Gastrocnemius medialis (tissue), 4 donors: ENCODE measurements around the gene CCDC158. TPM values are rescaled to one million over a fixed set of nuclear protein-coding genes. Genes with fewer than 3 reads are reported as not detected.

Experiments
- ATAC-seq, 2 donors: fragments of 150-250 bp; one replicate each; pipeline ENCODE4 v1.9.1; 2016
- DNase-seq, 2 donors: peaks; one replicate each; pipeline ENCODE4 v3.0.0-alpha.2; 2019
- H3K27ac ChIP-seq, 4 donors: fragments of 200-600 bp; sonication (generic); 1 replicate in 1 of 4; 2 replicates in 3 of 4; pipeline ENCODE4 v1.5.1; 2016 to 2018; ENCODE audit warnings: mild to moderate bottlenecking in 2 of 4, moderate library complexity in 1 of 4
- H3K27me3 ChIP-seq, 3 donors: fragments of 200-600 bp; sonication (generic) in 2 of 3; 1 replicate in 1 of 3; 2 replicates in 2 of 3; pipeline versions ENCODE4 v1.5.1 to v1.6.0; 2016 to 2019; ENCODE audit warnings: mild to moderate bottlenecking in 1 of 3, moderate library complexity in 1 of 3
- H3K36me3 ChIP-seq, 2 donors: fragments of 200-600 bp; sonication (generic) in 1 of 2; one replicate each; pipeline ENCODE4 v1.5.1; 2017 to 2018
- H3K4me1 ChIP-seq, 2 donors: fragments of 200-600 bp; sonication (generic) in 1 of 2; one replicate each; pipeline ENCODE4 v1.5.1; 2016 to 2017; ENCODE audit warnings: mild to moderate bottlenecking in 2 of 2
- H3K4me3 ChIP-seq, 4 donors: fragments of 200-600 bp; sonication (generic) in 3 of 4; 1 replicate in 1 of 4; 2 replicates in 3 of 4; pipeline ENCODE4 v1.5.1; 2016 to 2019; ENCODE audit warnings: mild to moderate bottlenecking in 2 of 4
- H3K9me3 ChIP-seq, 3 donors: fragments of 200-600 bp; sonication (generic) in 2 of 3; 1 replicate in 1 of 3; 2 replicates in 2 of 3; pipeline ENCODE4 v1.5.1; 2016 to 2019
- CTCF ChIP-seq, 5 experiments: fragments of 450-650 bp in 3 of 5; fragments of 200-600 bp in 2 of 5; sonication (generic) in 2 of 5; IDR thresholded peaks in 4 of 5; conservative IDR thresholded peaks in 1 of 5; 1 replicate in 4 of 5; 2 replicates in 1 of 5; pipeline ENCODE4 v1.5.1; 2016 to 2019; ENCODE audit warnings: antibody characterized with exemption in 5 of 5, mild to moderate bottlenecking in 3 of 5, moderate library complexity in 3 of 5
- POLR2A ChIP-seq, 2 donors: fragments of 450-650 bp; IDR thresholded peaks; one replicate each; pipeline ENCODE4 v1.6.1; 2017; ENCODE audit warnings: antibody characterized with exemption in 2 of 2, mild to moderate bottlenecking in 2 of 2, moderate library complexity in 2 of 2
- in situ Hi-C, 4 donors: fragments of 200-750 bp; cut with MboI; loops; one replicate each; pipeline versions ENCODE4 v1.15.0 to v1.8.0; 2017; ENCODE audit warnings: low sequenced_read_pairs in 4 of 4
- intact Hi-C: fragments of 100-400 bp; cut with DNase I; formaldehyde crosslinking; loops from one replicate; pipeline ENCODE4 v1.15.1; 2023; ENCODE audit warnings: low total_unique reads
- total RNA-seq, 4 donors: library from RNA; depleted of rRNA; stranded (reverse); fragments of >200 nt; gene quantifications; one replicate each; pipeline versions ENCODE4 v1.1.0 to v1.2.3, GENCODE V29; 2016

The CCDC158 gene
- total RNA-seq, 4 donors from 2014 or later: not detected

- peaks cover 68 to 72% of the 10 kb centered on the region in 2 donors for H3K4me1 ChIP-seq
- H3K4me3 ChIP-seq: peak overlapping the region; percentile 79 to 87 (median 86)
- H3K36me3 ChIP-seq: peaks cover 0 to 17% of the 10 kb centered on the region in 2 donors
- ATAC-seq (peak; percentile 8 to 34), DNase-seq (peak; percentile 52 to 78)
- intact Hi-C loops: loop anchor here (2.0 to 10.0 kb wide), 4 partner anchors 110 to 563 kb away; no protein-coding TSS in a partner anchor
- no peaks in the 10 kb centered on the region for H3K9me3 ChIP-seq
- no peaks in the 10 kb centered on the region for H3K27me3 ChIP-seq
- in situ Hi-C loops: loop anchor here in 3 of 4 donors (25.0 kb wide), 1 partner anchor 120 kb away; no protein-coding TSS in a partner anchor
- peak overlapping the region; percentile 93 to 98 (median 96) for H3K27ac ChIP-seq
- peak in 1 of 5 experiments; percentile 3 for TF ChIP-seq CTCF (IDR thresholded peaks at IDR 0.05 in 4 of 5, conservative IDR thresholded peaks at IDR 0.05 in 1 of 5)
- TF ChIP-seq POLR2A (IDR thresholded peaks at IDR 0.05): no peak
These were observed 113.3 kb downstream of the CCDC158 start for GRCh38 chr4:76307660-76308014.

GRCh38 chr4:76306882-76307659 is 113.9 kb downstream of the CCDC158 start:
- H3K27me3 ChIP-seq: no peaks in the 10 kb centered on the region
- ATAC-seq: peak; percentile 43 to 53
- H3K36me3 ChIP-seq: peaks cover 0 to 17% of the 10 kb centered on the region in 2 donors
- peak overlapping the region; percentile 93 to 98 (median 96) for H3K27ac ChIP-seq
- H3K9me3 ChIP-seq: no peaks in the 10 kb centered on the region
- in situ Hi-C loops (loop anchor here in 3 of 4 donors (25.0 kb wide), 1 partner anchor 120 kb away; no protein-coding TSS in a partner anchor), intact Hi-C loops (loop anchor here (2.0 to 10.0 kb wide), 4 partner anchors 110 to 562 kb away; no protein-coding TSS in a partner anchor)
- H3K4me3 ChIP-seq: peak overlapping the region; percentile 79 to 87 (median 86)
- DNase-seq: peak; percentile 43 to 70
- TF ChIP-seq POLR2A (IDR thresholded peaks at IDR 0.05): no peak
- peak in 2 of 5 experiments; percentile 41 to 51 for TF ChIP-seq CTCF (IDR thresholded peaks at IDR 0.05 in 4 of 5, conservative IDR thresholded peaks at IDR 0.05 in 1 of 5)
- peaks cover 68 to 71% of the 10 kb centered on the region in 2 donors for H3K4me1 ChIP-seq

GRCh38 chr4:76305971-76306881 is 114.7 kb downstream of the CCDC158 start, which contains the start of gene STBD1:
STBD1 (plus strand) TSS chr4:76306733; CDS start chr4:76306770, 37 bp downstream.
- intact Hi-C loops: loop anchor here (2.0 to 10.0 kb wide), 4 partner anchors 109 to 561 kb away; no protein-coding TSS in a partner anchor

More at GRCh38 chr4:76305971-76306881, 114.7 kb downstream of the CCDC158 start, which contains the start of gene STBD1:
- DNase-seq (peak; percentile 86 to 90), ATAC-seq (peak; percentile 60 to 70)
- no peaks in the 10 kb centered on the region for H3K9me3 ChIP-seq
- in situ Hi-C loops: loop anchor here in 3 of 4 donors (25.0 kb wide), 1 partner anchor 119 kb away; no protein-coding TSS in a partner anchor
- no peaks in the 10 kb centered on the region for H3K27me3 ChIP-seq
- peaks cover 68 to 69% of the 10 kb centered on the region in 2 donors for H3K4me1 ChIP-seq
- peak in 1 of 5 experiments; percentile 7 for TF ChIP-seq CTCF (IDR thresholded peaks at IDR 0.05 in 4 of 5, conservative IDR thresholded peaks at IDR 0.05 in 1 of 5)
- TF ChIP-seq POLR2A (IDR thresholded peaks at IDR 0.05): peak; percentile 81 to 88
- peak within 1 kb of the TSS; percentile 93 to 98 (median 96) for H3K27ac ChIP-seq
- H3K4me3 ChIP-seq: peak within 1 kb of the TSS; percentile 79 to 87 (median 86)
- H3K36me3 ChIP-seq: peaks cover 0 to 17% of the 10 kb centered on the region in 2 donors
